Thyroid gland (tissue), 4 donors: ENCODE measurements around the gene PKIG. TPM values are rescaled to one million over a fixed set of nuclear protein-coding genes. Genes with fewer than 3 reads are reported as not detected.

Experiments used
- DNase-seq, 2 donors: peaks; one replicate each; pipeline ENCODE4 v3.0.0-alpha.2; 2019
- H3K27ac ChIP-seq, 3 donors: fragments of 200-600 bp; sonication (generic); 1 replicate in 2 of 3; 2 replicates in 1 of 3; pipeline ENCODE4 v1.5.1; 2016 to 2019; ENCODE audit warnings: mild to moderate bottlenecking in 1 of 3, moderate library complexity in 1 of 3
- H3K27me3 ChIP-seq: fragments of 200-600 bp; sonication (generic); one replicate; pipeline ENCODE4 v1.5.1; 2019
- H3K36me3 ChIP-seq, 2 donors: fragments of 200-600 bp; sonication (generic); one replicate each; pipeline ENCODE4 v1.5.1; 2016 to 2019
- H3K4me1 ChIP-seq, 2 donors: fragments of 200-600 bp; sonication (generic); one replicate each; pipeline ENCODE4 v1.5.1; 2017 to 2019
- H3K4me3 ChIP-seq, 3 donors: fragments of 200-600 bp; sonication (generic); replicated peaks in 1 of 3; 1 replicate in 2 of 3; 2 replicates in 1 of 3; pipeline ENCODE4 v1.5.1; 2016; ENCODE audit warnings: mild to moderate bottlenecking in 1 of 3
- H3K9me3 ChIP-seq: fragments of 200-600 bp; sonication (generic); one replicate; pipeline ENCODE4 v1.5.1; 2017
- CTCF ChIP-seq, 6 experiments: fragments of 200-600 bp in 3 of 6; fragments of 450-650 bp in 3 of 6; sonication (generic) in 3 of 6; IDR thresholded peaks; one replicate each; pipeline ENCODE4 v1.5.1; 2016 to 2019; ENCODE audit warnings: antibody characterized with exemption in 6 of 6, mild to moderate bottlenecking in 2 of 6, inconsistent platforms in 1 of 6, moderate library complexity in 1 of 6
- POLR2A ChIP-seq, 2 donors: fragments of 450-650 bp; IDR thresholded peaks; one replicate each; pipeline ENCODE4 v1.6.1; 2017; ENCODE audit warnings: antibody characterized with exemption in 2 of 2, mild to moderate bottlenecking in 2 of 2, moderate library complexity in 1 of 2
- WGBS, 2 donors: methylation state at CpG; one replicate each; pipeline ENCODE4 v1.1.5; 2017; 5-methylcytosine and 5-hydroxymethylcytosine counted together
- intact Hi-C: fragments of 100-400 bp; cut with DNase I; formaldehyde crosslinking; loops from one replicate; pipeline ENCODE4 v1.15.1; 2023
- total RNA-seq, 4 donors: library from RNA; depleted of rRNA; stranded (reverse); fragments of >200 nt; gene quantifications; one replicate each; pipeline ENCODE4 v1.2.3, GENCODE V29; 2016

Gene PKIG
- total RNA-seq, 4 donors from 2014 or later: 108 to 145 (median 111) TPM

- Histone ChIP-seq H3K4me3 (no peak overlapping the region), H3K27me3 (no peaks in the 10 kb centered on the region), H3K27ac (no peak overlapping the region), H3K4me1 (peaks cover 3 to 5% of the 10 kb centered on the region in 2 donors), H3K9me3 (no peaks in the 10 kb centered on the region), H3K36me3 (no peaks in the 10 kb centered on the region)
- no peak for TF ChIP-seq CTCF (IDR thresholded peaks at IDR 0.05)
- TF ChIP-seq POLR2A (IDR thresholded peaks at IDR 0.05): no peak
- 87 to 89% methylated on average over 5 of the region's 5 CpGs for WGBS, 2 donors
- intact Hi-C loops: no loop called here
- no peak for DNase-seq
Observed at GRCh38 chr20:44637042-44637441, 54.7 kb downstream of the PKIG start.

GRCh38 chr20:44637522-44638372 lies 55.4 kb downstream of the PKIG start:
- no peak for TF ChIP-seq POLR2A (IDR thresholded peaks at IDR 0.05)
- 71 to 73% methylated on average over 11 of the region's 11 CpGs for WGBS, 2 donors
- peak in 1 of 2 donors; percentile 10 for DNase-seq
- no peaks in the 10 kb centered on the region for H3K9me3 ChIP-seq
- peaks cover 6 to 12% of the 10 kb centered on the region in 2 donors for H3K4me1 ChIP-seq
- intact Hi-C loops: no loop called here
- H3K27me3 ChIP-seq: no peaks in the 10 kb centered on the region
- peak overlapping the region in 1 of 3 donors; percentile 17 for H3K27ac ChIP-seq
- no peaks in the 10 kb centered on the region for H3K36me3 ChIP-seq
- H3K4me3 ChIP-seq: no peak overlapping the region

- WGBS, 2 donors: 94% methylated on average over 2 of the region's 2 CpGs
- Histone ChIP-seq H3K27me3 (no peaks in the 10 kb centered on the region), H3K36me3 (no peaks in the 10 kb centered on the region), H3K27ac (no peak overlapping the region), H3K4me1 (peaks cover 6 to 33% of the 10 kb centered on the region in 2 donors), H3K4me3 (no peak overlapping the region), H3K9me3 (no peaks in the 10 kb centered on the region)
- no peak for DNase-seq
- TF ChIP-seq CTCF (IDR thresholded peaks at IDR 0.05) (no peak), POLR2A (IDR thresholded peaks at IDR 0.05) (no peak)
- intact Hi-C loops: no loop called here
Observed at GRCh38 chr20:44640522-44640921, 58.1 kb downstream of the PKIG start.

- Histone ChIP-seq H3K27ac (no peak overlapping the region), H3K4me1 (peaks cover 6 to 33% of the 10 kb centered on the region in 2 donors), H3K36me3 (no peaks in the 10 kb centered on the region), H3K4me3 (no peak overlapping the region), H3K27me3 (no peaks in the 10 kb centered on the region), H3K9me3 (no peaks in the 10 kb centered on the region)
- WGBS, 2 donors: 94 to 95% methylated on average over 5 of the region's 5 CpGs
- DNase-seq: no peak
- TF ChIP-seq CTCF (IDR thresholded peaks at IDR 0.05) (no peak), POLR2A (IDR thresholded peaks at IDR 0.05) (no peak)
- intact Hi-C loops: no loop called here
Observed at GRCh38 chr20:44641325-44641724, 58.9 kb downstream of the PKIG start.

- H3K4me3 ChIP-seq: peak overlapping the region in 1 of 3 donors; percentile 13
- H3K27ac ChIP-seq: peak overlapping the region; percentile 57 to 91 (median 70)
- peak in 1 of 2 donors; percentile 14 for TF ChIP-seq POLR2A (IDR thresholded peaks at IDR 0.05)
- TF ChIP-seq CTCF (IDR thresholded peaks at IDR 0.05): peak in 3 of 6 experiments; percentile 2 to 44 (median 29)
- no peaks in the 10 kb centered on the region for H3K9me3 ChIP-seq
- intact Hi-C loops: no loop called here
- WGBS, 2 donors: 13% methylated on average over 17 of the region's 17 CpGs
- no peaks in the 10 kb centered on the region for H3K36me3 ChIP-seq
- DNase-seq: peak; percentile 83 to 84
- H3K27me3 ChIP-seq: no peaks in the 10 kb centered on the region
- H3K4me1 ChIP-seq: peaks cover 6 to 33% of the 10 kb centered on the region in 2 donors
Observed at GRCh38 chr20:44642203-44643153, 60.1 kb downstream of the PKIG start.
